ENCODE results near the gene PLEKHO2.
"Not testable (repeated sequence)": the region's sequence is repeated elsewhere in the genome, so short reads cannot be mapped to it uniquely, and the experiment has no call there.

GRCh38 chr15:64814965-64815364 is 26.8 kb upstream of the PLEKHO2 start:
- TF ChIP-seq BCL3 (IDR thresholded peaks at IDR 0.05); CTCF (IDR thresholded peaks at IDR 0.05); RFX5 (IDR thresholded peaks at IDR 0.05); JUNB (IDR thresholded peaks at IDR 0.05); E2F6 (IDR thresholded peaks at IDR 0.05; ENCODE audit: borderline replicate concordance, low read depth); EP300 (IDR thresholded peaks at IDR 0.05); POLR2A (IDR thresholded peaks at IDR 0.05; ENCODE audit: low read length); RCOR1 (IDR thresholded peaks at IDR 0.05; ENCODE audit: low read depth, low read length); USF2 (IDR thresholded peaks at IDR 0.05): not testable (repeated sequence)
